GM23248 (cell line): ENCODE results near the gene NT5C1B.

ENCODE experiments used
- EZH2 ChIP-seq: fragments of 200-600 bp; sonication (generic); IDR thresholded peaks from 2 replicates; pipeline ENCODE4 v1.6.1; 2018; ENCODE audit warnings: antibody characterized with exemption, mild to moderate bottlenecking; ENCODE audit not compliant: insufficient read depth, poor library complexity, severe bottlenecking
- EZH2phosphoT487 ChIP-seq: fragments of 200-600 bp; sonication (generic); IDR thresholded peaks from 2 replicates; pipeline ENCODE4 v1.6.1; 2018; ENCODE audit warnings: antibody characterized with exemption, moderate library complexity, mild to moderate bottlenecking, low read depth; ENCODE audit not compliant: insufficient read depth

DNA sequence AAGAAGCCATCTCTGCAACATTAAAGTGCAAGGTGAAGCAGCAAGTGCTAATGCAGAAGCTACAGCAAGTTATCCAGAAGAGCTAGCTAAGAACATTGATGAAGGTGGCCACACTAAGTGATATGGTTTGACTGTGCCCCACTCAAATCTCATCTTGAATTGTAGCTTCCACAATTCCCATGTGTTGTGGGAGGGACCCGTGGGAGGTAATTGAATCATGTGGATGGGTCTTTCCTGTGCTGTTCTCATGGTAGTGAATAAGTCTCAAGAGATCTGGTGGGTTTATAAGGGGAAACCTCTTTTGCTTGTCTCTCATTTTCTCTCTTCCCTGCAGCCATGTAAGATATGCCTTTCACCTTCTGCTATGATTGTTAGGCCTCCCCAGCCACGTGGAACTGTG is 40.3 kb downstream of the NT5C1B start:
- TF ChIP-seq EZH2 (no peak), EZH2phosphoT487 (no peak)
